ENCODE results near the gene CCL4L2. TPM values are rescaled to one million over a fixed set of nuclear protein-coding genes. Genes with fewer than 3 reads are reported as not detected.
"Not testable (repeated sequence)": the region's sequence is repeated elsewhere in the genome, so short reads cannot be mapped to it uniquely, and the experiment has no call there.

The CCL4L2 gene
- total RNA-seq, 2 donors from 2014 or later: 0.32 TPM; not detected in 1

DNA sequence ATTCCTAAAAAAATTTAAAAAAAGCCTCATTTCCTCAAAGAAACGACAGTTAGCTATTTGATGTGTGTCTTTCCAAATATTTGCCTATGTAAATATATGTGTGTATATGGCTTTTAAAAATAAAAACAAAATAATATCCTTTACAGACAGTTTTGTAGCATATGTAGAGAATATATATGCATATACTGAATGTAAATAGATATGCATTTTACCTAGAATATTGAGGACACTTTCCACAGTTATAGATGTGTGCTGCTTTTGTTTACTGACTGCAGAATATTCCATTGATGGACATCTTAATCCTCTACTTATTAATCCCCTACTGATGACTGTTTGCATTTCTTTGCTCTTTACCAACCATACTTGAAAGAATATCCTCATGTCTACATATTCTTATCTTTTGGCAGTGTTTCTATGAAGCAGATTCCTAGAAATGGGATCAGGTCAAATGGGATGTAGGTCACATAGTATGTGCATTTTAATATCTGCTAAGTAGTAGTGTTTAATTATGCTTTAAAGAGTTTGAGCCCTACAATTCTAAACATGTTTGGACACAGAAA lies 17.6 kb upstream of the CCL4L2 start:
- TF ChIP-seq, protein P1, sequence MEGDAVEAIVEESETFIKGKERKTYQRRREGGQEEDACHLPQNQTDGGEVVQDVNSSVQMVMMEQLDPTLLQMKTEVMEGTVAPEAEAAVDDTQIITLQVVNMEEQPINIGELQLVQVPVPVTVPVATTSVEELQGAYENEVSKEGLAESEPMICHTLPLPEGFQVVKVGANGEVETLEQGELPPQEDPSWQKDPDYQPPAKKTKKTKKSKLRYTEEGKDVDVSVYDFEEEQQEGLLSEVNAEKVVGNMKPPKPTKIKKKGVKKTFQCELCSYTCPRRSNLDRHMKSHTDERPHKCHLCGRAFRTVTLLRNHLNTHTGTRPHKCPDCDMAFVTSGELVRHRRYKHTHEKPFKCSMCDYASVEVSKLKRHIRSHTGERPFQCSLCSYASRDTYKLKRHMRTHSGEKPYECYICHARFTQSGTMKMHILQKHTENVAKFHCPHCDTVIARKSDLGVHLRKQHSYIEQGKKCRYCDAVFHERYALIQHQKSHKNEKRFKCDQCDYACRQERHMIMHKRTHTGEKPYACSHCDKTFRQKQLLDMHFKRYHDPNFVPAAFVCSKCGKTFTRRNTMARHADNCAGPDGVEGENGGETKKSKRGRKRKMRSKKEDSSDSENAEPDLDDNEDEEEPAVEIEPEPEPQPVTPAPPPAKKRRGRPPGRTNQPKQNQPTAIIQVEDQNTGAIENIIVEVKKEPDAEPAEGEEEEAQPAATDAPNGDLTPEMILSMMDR (IDR thresholded peaks at IDR 0.05): no peak
- TF ChIP-seq POLR2A (IDR thresholded peaks at IDR 0.05): no peak
- TF ChIP-seq POLR2AphosphoS5 (IDR thresholded peaks at IDR 0.05): no peak
- 30% methylated on average over 1 of the region's 1 CpG for WGBS
- H3K27ac ChIP-seq: no peak overlapping the region
- intact Hi-C loops (cut with DNase I): no loop called here
- no peaks in the 10 kb centered on the region for H3K27me3 ChIP-seq (replicated peaks; ENCODE audit: insufficient read depth)
- H3K9me3 ChIP-seq: no peaks in the 10 kb centered on the region
- no peak overlapping the region for H3K4me3 ChIP-seq
- no peaks in the 10 kb centered on the region for H3K36me3 ChIP-seq
- H3K4me1 ChIP-seq (replicated peaks): no peaks in the 10 kb centered on the region
- DNase-seq (ENCODE audit: low spot score): no peak

DNA sequence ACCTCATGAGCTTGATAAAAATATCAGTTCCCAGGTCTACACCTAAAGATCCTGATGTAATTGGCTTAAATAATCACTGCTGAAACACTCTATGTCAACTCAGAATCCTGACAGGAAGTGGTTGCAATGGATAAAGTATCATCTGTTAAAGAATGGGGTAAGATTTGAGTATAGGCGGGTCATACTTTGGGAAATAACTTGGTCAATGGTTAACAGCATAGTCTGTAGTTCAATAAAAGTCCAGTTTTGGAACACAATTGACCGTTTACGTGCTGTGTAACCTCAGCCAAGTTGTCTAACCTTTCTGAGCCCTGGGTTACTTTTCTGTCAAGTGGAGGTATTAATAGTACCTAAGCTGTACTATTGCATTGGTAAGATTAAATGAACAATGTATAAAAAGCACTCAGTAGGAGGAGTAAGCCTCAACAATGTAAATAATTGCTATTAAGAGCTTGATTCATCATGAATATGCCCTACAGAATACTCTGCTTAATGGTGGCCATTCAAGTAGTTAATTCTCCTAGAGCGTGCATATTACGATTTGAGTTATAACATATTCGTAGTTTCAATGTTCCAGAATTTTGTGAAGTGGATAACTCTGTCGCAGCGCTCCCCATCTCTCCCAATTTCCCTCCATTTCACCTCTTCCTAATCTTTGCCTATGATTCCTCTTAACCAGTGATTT lies 16.6 kb upstream of the CCL4L2 start:
- H3K36me3 ChIP-seq; H3K4me3 ChIP-seq; H3K27ac ChIP-seq; H3K27me3 ChIP-seq (replicated peaks; ENCODE audit: insufficient read depth); H3K4me1 ChIP-seq (replicated peaks); intact Hi-C loops (cut with DNase I); H3K9me3 ChIP-seq; DNase-seq (ENCODE audit: low spot score): not testable (repeated sequence)
- 84% methylated on average over 7 of the region's 8 CpGs for WGBS

DNA sequence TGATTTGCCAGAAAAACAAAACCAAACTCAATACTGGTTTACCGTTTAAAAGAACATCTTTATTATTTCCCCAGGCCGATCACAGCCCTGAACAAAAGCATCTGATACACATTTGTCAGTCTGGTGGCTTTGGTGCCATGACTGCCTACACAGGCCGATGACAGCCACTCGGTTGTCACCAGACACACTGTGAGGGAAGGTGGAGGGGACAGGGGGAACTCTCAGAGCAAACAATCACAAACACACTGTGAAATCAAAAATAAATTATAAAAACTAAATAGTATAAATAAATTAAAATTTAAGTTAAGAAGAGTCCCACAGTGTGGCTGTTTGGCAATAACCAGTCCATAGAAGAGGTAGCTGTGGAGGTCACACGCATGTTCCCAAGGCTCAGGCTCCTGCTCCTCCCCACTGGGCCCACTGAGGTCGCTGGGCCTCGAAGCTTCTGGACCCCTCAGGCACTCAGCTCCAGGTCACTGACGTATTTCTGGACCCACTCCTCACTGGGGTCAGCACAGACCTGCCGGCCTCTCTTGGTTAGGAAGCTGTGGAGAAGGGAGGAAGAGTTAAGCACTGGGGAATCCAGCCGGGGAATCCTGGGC lies 15.9 kb upstream of the CCL4L2 start:
- DNase-seq (ENCODE audit: low spot score); H3K4me3 ChIP-seq; intact Hi-C loops (cut with DNase I); H3K27ac ChIP-seq; H3K36me3 ChIP-seq; H3K27me3 ChIP-seq (replicated peaks; ENCODE audit: insufficient read depth); H3K9me3 ChIP-seq; H3K4me1 ChIP-seq (replicated peaks): not testable (repeated sequence)
- WGBS: 86% methylated on average over 10 of the region's 10 CpGs

DNA sequence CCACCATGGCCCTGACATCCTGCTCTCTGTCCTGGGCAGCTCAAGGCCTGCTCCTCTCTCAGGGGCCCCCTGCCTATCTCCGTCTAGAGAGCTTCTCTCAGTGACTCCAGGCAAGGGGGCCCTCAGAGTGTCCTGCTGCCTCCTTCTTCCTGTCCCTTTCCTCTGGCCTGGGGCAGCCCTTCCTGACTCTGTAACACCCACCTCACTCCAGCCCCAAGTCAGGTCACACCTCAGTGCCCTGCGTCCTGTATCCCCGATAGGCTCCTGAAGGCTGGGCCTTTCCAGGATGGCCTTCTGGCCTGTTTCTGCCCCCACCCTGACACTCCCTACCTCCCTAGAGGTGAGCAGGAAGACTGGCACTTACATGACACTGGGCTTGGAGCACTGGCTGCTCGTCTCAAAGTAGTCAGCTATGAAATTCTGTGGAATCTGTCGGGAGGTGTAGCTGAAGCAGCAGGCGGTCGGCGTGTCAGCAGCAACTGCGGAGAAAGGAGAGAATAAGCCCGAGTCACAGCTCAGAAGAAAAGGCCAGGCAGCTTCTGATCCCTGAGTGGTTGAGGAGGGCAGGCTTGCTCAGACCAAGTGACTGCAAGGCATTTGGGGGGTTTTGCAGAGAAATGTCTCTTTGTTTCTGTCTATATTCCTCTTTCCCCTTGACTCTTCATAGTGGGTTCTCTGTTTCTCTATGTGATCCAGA lies 15.3 kb upstream of the CCL4L2 start:
- 71% methylated on average over 10 of the region's 10 CpGs for WGBS
- H3K4me3 ChIP-seq: no peak overlapping the region
- intact Hi-C loops (cut with DNase I): no loop called here
- DNase-seq (ENCODE audit: low spot score): no peak
- no peak for TF ChIP-seq POLR2A (IDR thresholded peaks at IDR 0.05)
- no peak overlapping the region for H3K27ac ChIP-seq
- no peaks in the 10 kb centered on the region for H3K4me1 ChIP-seq (replicated peaks)
- no peaks in the 10 kb centered on the region for H3K27me3 ChIP-seq (replicated peaks; ENCODE audit: insufficient read depth)
- no peaks in the 10 kb centered on the region for H3K9me3 ChIP-seq
- H3K36me3 ChIP-seq: no peaks in the 10 kb centered on the region

DNA sequence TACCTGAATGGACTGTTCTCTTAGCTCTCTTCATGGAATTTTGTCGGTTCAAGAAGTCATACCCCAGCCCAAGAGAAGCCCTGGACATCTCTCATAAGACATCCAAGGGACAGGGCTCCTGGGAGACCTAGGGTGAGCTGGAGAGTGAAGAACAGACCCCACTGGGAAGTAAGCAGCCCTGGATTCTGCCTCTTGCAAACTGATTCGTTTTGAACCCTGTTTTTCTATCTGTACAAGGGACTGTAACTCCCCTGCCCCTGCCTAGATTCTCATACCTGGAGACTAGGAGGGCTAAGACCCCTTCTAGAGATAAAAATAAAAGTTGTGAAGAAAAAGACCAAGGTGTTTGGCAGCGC lies 14.8 kb upstream of the CCL4L2 start:
- Histone ChIP-seq H3K27me3 (replicated peaks; ENCODE audit: insufficient read depth) (no peaks in the 10 kb centered on the region), H3K36me3 (no peaks in the 10 kb centered on the region), H3K27ac (no peak overlapping the region), H3K9me3 (no peaks in the 10 kb centered on the region), H3K4me1 (replicated peaks) (no peaks in the 10 kb centered on the region), H3K4me3 (no peak overlapping the region)
- intact Hi-C loops (cut with DNase I): no loop called here
- DNase-seq (ENCODE audit: low spot score): no peak
- TF ChIP-seq, protein P1 (IDR thresholded peaks at IDR 0.05): no peak
- no peak for TF ChIP-seq POLR2AphosphoS5 (IDR thresholded peaks at IDR 0.05)
- no peak for TF ChIP-seq POLR2A (IDR thresholded peaks at IDR 0.05)
- WGBS: 77% methylated on average over 3 of the region's 3 CpGs

DNA sequence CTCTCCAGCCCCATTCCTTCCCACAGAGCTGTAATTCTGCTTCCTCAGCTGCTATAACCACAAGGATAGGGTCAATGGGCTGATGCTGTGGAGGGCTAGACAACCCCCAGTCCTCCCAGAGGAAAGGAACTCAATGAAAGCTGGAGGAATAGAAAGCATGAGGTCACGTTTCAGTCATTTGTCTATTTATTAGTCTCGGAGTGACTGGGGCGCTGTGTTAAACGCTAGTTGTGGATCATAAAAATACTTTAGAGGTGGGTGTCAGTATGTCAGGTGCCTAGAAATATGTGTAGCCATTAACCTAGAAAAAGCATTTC lies 13.5 kb upstream of the CCL4L2 start:
- intact Hi-C loops (cut with DNase I): no loop called here
- 13% methylated on average over 4 of the region's 4 CpGs for WGBS

More for the DNA sequence above, 13.5 kb upstream of the CCL4L2 start:
- Histone ChIP-seq H3K27me3 (replicated peaks; ENCODE audit: insufficient read depth) (no peaks in the 10 kb centered on the region), H3K27ac (no peak overlapping the region), H3K9me3 (no peaks in the 10 kb centered on the region), H3K4me3 (no peak overlapping the region), H3K4me1 (replicated peaks) (no peaks in the 10 kb centered on the region), H3K36me3 (no peaks in the 10 kb centered on the region)
- TF ChIP-seq, protein P1 (IDR thresholded peaks at IDR 0.05): no peak
- TF ChIP-seq POLR2A (IDR thresholded peaks at IDR 0.05) (no peak), POLR2AphosphoS5 (IDR thresholded peaks at IDR 0.05) (no peak)
- DNase-seq (ENCODE audit: low spot score): no peak
